Dedifferentiated amniotic fluid mesenchymal stem cell (primary cell): ENCODE data around the gene DACT3.

Experiments
- DNase-seq: peaks from one replicate; pipeline ENCODE4 v3.0.0-alpha.2; 2016; ENCODE audit errors: extremely low spot score

Gene DACT3

GRCh38 chr19:46598372-46598917 lies 62.5 kb downstream of the DACT3 start:
- no peak for DNase-seq
